Measurements from ENCODE around the gene OGFR.

OGFR gene

DNA sequence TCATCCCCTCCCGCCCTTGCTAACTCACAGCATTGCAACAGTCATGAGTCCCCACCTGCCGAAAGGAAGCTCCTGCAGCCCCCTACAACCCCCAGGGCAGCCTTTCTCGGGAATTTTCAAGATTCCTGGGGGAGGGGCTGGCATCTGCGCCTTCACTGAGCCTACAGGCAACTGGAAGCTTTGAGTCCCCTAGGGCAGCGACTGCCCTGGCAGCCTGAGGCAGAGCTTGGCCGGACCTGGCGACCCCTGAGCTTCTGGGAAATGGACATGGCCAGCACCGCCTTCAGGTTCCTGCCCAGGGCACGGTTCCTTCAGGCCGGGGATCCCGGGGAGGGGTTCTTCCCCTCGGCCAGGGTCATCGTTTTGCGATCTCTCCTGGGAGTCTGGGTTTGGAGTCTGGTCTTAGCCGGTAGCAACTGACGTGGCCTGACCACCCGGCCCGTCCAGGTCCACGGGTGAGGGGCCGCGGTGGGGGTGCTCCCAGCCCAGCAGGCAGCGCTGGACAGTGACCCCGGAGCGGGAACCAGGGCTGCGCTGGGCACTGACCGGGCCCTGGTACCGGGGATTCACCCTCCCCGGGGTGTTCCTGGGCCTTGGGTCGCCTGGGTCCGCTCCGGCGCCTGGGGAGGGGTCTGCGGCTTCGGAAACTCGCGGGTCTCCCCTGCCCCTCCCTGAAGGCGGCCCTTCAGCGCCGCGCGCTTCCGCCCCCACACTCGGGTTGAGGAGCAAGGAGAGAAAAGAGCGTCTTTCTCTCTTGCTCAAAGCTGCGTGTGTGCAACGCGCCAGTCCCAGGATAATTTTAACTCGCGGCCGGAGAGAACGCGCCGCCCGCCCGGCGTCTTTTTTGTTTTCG lies 11.6 kb downstream of the OGFR start:
- peak overlapping the region; percentile 9; the same call in 1 of the 2 replicates for H3K4me3 ChIP-seq (ENCODE audit: low read length)
- TF ChIP-seq, protein P1, sequence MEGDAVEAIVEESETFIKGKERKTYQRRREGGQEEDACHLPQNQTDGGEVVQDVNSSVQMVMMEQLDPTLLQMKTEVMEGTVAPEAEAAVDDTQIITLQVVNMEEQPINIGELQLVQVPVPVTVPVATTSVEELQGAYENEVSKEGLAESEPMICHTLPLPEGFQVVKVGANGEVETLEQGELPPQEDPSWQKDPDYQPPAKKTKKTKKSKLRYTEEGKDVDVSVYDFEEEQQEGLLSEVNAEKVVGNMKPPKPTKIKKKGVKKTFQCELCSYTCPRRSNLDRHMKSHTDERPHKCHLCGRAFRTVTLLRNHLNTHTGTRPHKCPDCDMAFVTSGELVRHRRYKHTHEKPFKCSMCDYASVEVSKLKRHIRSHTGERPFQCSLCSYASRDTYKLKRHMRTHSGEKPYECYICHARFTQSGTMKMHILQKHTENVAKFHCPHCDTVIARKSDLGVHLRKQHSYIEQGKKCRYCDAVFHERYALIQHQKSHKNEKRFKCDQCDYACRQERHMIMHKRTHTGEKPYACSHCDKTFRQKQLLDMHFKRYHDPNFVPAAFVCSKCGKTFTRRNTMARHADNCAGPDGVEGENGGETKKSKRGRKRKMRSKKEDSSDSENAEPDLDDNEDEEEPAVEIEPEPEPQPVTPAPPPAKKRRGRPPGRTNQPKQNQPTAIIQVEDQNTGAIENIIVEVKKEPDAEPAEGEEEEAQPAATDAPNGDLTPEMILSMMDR (conservative IDR thresholded peaks at IDR 0.05; ENCODE audit: low read length): no peak
- DNase-seq (ENCODE audit: low read depth): no peak

DNA sequence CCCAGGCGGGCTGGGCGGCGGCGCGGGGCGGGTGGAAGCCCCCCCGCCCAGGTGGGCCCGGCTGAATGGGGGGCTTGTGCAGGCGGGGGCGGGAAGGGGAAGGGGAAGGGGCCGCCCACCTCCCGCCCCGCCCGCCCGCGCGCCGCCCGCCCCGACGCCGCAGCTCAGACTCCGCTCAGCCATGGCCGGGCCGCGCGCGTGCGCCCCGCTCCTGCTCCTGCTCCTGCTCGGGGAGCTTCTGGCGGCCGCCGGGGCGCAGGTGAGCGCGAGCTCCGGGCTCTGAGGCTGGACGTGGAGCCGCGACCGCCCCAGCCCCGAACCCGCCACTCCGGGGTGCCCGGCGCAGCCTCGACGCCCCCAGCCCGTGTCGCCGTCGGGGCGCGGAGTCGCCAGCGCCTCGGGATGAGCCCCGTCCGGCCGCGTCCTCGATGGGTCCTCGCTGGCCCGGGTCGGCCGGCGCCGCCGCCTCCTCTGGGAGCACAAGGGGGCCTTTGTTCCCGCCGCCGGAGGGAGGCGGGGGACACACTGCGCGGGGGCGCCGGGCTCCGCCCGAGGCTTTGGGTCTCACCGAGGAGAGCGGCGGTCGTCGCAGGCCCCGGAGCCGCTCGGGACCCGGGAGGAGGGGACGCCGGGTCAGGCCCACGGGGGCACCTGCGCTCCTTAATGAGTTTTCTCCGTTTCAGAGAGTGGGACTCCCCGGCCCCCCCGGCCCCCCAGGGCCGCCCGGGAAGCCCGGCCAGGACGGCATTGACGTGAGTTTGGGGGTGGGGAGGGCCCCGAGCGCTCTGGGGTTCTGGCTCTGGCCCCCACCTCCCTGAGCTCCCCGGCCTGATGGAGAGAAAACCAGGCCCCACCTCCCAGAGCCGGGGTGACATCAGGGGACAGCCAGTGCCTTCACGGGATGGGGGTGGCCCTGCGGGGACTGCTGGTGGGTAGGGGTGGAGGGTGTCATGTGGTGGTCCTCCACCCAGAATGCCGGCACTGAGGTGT lies 12.5 kb downstream of the OGFR start, which contains the start of gene COL9A3:
Gene COL9A3, plus strand, starts transcription at position 167 of the 990 bp plus-strand sequence. Its CDS starts 15 bp downstream, at position 182.
- H3K4me3 ChIP-seq (ENCODE audit: low read length): peak within 1 kb of the TSS; percentile 9; the same call in 1 of the 2 replicates
- TF ChIP-seq, protein P1 (conservative IDR thresholded peaks at IDR 0.05; ENCODE audit: low read length): no peak

DNA sequence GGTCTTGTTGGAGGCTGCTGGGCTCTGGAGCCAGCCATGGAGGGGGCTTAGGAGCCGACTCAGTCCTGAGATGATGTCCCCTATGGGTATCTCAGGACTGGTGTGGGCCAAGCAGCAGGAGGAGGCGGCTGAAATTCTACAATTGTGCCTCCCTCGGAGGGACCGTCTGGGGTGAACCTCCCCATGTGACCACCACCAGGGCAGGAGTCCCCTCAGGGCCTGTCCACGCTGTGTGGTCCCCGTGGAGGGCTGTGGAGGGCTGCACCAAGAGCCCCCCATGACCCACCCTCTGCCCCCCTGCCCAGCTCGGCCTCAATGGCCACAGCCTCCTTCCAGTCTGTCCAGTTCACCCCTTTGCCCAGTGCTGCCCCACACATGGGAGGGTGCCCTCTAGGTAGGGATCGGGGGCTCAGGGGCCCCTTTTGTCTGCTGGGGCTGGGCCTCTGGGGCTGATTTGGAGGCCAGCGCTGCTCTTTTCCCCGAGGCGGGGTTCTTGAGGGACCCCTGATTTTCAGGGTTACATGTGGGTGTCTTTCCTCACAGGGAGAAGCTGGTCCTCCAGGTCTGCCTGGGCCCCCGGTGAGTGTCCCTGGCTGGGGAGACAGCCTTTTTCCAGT lies 13.4 kb downstream of the OGFR start:
- TF ChIP-seq, protein P1 (conservative IDR thresholded peaks at IDR 0.05; ENCODE audit: low read length): no peak
- no peak for DNase-seq (ENCODE audit: low read depth)
- no peak overlapping the region for H3K4me3 ChIP-seq (ENCODE audit: low read length)

More for the DNA sequence above, 12.5 kb downstream of the OGFR start, which contains the start of gene COL9A3:
- DNase-seq (ENCODE audit: low read depth): no peak

DNA sequence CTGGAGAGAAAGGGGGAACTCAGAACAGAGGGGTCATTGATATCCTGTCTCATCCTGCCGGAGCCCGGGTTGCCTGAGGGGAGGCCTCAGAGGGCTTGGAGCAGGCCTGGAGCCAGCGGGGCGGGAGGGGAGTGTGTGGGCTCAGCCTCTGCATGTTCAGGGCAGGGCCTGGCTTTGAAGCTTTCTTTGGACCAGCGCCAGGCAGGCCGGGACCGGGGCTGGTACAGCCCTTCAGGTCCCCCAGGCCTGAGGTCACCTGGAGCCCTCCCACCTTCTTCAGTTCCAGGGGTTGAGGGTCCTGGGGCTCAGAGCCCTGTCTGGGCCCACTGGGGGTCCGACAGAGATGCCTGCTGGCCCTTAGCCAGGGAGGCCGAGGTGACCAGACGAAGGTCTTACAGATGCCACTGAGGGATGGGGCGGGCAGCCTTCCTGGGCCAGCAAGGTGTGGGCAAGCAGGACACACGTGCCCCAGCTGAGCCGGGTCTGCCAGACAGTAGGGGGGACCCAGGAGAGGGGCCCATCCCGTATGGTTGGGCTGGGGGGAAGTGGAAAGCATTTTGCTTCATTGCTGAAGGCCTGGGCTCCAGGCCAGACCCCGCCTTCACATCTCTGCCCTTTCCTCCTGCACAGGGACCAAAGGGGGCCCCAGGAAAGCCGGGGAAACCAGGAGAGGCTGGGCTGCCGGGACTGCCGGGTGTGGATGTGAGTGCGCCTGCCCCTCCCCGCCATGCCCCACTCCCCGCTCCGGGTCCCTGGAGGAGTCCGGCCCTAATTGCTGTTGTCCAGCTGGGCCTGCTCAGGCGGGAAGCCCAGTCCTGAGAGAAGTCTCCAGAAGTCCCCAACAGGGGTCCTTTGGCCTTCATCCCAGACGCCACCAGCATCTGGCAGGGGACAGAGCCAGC lies 14.2 kb downstream of the OGFR start:
- no peak for DNase-seq (ENCODE audit: low read depth)
- TF ChIP-seq, protein P1 (conservative IDR thresholded peaks at IDR 0.05; ENCODE audit: low read length): no peak
- no peak overlapping the region for H3K4me3 ChIP-seq (ENCODE audit: low read length)

DNA sequence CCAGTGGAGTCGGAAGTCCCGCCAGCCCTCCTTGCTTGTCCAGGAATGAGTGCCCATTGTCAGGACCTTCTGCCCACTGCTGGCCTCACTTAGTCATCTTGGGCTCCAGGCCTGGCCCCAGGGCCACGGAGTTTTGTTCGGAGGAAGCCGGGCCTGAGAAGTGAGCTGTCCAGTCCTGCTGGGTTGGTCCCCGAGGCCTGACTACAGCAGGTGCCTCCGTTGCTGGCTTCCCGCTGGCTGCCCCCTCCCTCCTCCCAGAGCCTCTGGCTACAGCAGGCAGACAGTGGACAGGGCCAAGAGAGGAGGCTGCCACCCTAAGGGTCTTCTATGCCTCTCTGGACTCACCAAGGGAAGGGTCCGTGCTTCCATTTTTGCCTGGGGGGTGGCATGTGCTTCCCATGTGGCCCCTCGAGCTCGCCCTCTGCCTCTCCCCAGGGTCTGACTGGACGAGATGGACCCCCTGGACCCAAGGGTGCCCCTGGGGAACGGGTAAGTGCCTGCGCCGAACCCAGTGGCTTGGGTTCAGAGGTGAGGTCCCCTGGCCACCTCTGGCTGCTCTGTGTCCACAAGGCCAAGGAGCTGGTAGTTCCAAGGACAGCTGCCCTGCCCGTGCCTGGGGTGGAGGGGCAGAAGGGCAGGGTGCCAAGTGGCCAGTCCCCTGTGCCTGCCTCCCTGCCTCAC lies 15.0 kb downstream of the OGFR start:
- DNase-seq (ENCODE audit: low read depth): no peak
- no peak overlapping the region for H3K4me3 ChIP-seq (ENCODE audit: low read length)
- TF ChIP-seq, protein P1 (conservative IDR thresholded peaks at IDR 0.05; ENCODE audit: low read length): no peak

Measured in AG10803 (cell line).